Breast epithelium (tissue), 3 donors: ENCODE measurements around the gene LINS1.

Experiments
- POLR2AphosphoS5 ChIP-seq, 3 donors: sonication (generic); formaldehyde crosslinking; IDR thresholded peaks; one replicate each; pipeline ENCODE4 v1.6.1; 2017; ENCODE audit warnings: antibody characterized with exemption in 3 of 3
- TF ChIP-seq, protein P1 (sequence below), 3 donors: fragments of 450-650 bp; IDR thresholded peaks; one replicate each; pipeline ENCODE4 v1.5.1; 2016 to 2017; ENCODE audit warnings: antibody characterized with exemption in 3 of 3, mild to moderate bottlenecking in 3 of 3, moderate library complexity in 3 of 3

DNA sequence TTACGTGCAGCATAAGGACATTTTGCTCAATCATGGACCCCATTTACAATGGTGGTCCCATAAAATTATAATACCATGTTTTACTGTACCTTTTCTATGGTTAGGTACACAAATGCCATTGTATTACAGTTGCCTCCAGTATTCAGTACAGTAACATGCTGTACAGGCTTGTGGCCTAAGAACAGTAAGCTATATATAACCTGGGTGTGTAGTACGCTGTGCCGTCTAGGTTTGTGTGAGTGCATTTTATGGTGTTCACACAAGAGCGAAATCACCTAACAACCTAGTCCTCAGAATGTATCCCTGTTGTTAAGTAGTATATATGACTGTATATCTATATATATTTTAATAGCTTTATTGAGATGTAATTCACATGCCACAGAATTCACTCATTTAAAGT, 12.9 kb upstream of the LINS1 start:
- TF ChIP-seq, protein P1, sequence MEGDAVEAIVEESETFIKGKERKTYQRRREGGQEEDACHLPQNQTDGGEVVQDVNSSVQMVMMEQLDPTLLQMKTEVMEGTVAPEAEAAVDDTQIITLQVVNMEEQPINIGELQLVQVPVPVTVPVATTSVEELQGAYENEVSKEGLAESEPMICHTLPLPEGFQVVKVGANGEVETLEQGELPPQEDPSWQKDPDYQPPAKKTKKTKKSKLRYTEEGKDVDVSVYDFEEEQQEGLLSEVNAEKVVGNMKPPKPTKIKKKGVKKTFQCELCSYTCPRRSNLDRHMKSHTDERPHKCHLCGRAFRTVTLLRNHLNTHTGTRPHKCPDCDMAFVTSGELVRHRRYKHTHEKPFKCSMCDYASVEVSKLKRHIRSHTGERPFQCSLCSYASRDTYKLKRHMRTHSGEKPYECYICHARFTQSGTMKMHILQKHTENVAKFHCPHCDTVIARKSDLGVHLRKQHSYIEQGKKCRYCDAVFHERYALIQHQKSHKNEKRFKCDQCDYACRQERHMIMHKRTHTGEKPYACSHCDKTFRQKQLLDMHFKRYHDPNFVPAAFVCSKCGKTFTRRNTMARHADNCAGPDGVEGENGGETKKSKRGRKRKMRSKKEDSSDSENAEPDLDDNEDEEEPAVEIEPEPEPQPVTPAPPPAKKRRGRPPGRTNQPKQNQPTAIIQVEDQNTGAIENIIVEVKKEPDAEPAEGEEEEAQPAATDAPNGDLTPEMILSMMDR (IDR thresholded peaks at IDR 0.05), result no peak
- TF ChIP-seq POLR2AphosphoS5 (IDR thresholded peaks at IDR 0.05), result no peak
